ENCODE measurements around the gene KRT80.

DNA sequence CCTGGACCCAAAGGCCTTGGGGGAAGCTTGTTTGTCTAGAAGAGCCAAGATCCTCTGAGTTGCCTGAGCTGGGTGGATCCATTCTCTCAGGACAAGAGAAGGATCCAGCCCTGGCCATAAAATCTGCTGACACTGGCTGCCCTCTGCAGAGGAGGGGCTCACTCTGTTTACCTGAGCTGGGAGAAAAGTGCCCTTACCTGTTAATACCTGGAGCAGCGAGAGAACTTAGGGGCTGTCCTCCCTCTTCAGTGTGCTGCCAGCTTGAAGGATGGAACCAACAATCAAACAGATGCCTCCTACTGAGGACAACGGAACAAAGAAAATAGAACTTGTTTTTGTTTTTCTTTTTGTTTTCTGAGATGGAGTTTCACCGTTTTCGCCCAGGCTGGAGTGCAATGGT, 33.9 kb upstream of the KRT80 start:
- TF ChIP-seq, protein P1, sequence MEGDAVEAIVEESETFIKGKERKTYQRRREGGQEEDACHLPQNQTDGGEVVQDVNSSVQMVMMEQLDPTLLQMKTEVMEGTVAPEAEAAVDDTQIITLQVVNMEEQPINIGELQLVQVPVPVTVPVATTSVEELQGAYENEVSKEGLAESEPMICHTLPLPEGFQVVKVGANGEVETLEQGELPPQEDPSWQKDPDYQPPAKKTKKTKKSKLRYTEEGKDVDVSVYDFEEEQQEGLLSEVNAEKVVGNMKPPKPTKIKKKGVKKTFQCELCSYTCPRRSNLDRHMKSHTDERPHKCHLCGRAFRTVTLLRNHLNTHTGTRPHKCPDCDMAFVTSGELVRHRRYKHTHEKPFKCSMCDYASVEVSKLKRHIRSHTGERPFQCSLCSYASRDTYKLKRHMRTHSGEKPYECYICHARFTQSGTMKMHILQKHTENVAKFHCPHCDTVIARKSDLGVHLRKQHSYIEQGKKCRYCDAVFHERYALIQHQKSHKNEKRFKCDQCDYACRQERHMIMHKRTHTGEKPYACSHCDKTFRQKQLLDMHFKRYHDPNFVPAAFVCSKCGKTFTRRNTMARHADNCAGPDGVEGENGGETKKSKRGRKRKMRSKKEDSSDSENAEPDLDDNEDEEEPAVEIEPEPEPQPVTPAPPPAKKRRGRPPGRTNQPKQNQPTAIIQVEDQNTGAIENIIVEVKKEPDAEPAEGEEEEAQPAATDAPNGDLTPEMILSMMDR (conservative IDR thresholded peaks at IDR 0.05 in 1 of 2, IDR thresholded peaks at IDR 0.05 in 1 of 2; ENCODE audit: extremely low read depth in 1 of 2, insufficient read depth in 1 of 2, low read depth in 1 of 2, low read length in 2 of 2): no peak
- no peak for TF ChIP-seq EZH2 (IDR thresholded peaks at IDR 0.05; ENCODE audit: borderline replicate concordance, low read length)

Data from mammary epithelial cell (primary cell).